Activated T-cell treated with anti-CD3 and anti-CD28 coated beads for 24 hours (primary cell): ENCODE measurements around the gene COLGALT1.
A peak's percentile ranks its signal among the peaks of the same experiment; 100 is the strongest.
"Not testable (repeated sequence)": the region's sequence is repeated elsewhere in the genome, so short reads cannot be mapped to it uniquely, and the experiment has no call there.

Source experiments
- DNase-seq: peaks from one replicate; pipeline ENCODE4 v3.0.0-alpha.2; 2020; ENCODE audit warnings: low read depth

Gene COLGALT1

GRCh38 chr19:17555480-17555928 is at the start of gene COLGALT1:
TSS of gene COLGALT1 (plus strand) at chr19:17555649. CDS start at chr19:17555714, 65 bp downstream.
- peak; percentile 97 for DNase-seq

DNA sequence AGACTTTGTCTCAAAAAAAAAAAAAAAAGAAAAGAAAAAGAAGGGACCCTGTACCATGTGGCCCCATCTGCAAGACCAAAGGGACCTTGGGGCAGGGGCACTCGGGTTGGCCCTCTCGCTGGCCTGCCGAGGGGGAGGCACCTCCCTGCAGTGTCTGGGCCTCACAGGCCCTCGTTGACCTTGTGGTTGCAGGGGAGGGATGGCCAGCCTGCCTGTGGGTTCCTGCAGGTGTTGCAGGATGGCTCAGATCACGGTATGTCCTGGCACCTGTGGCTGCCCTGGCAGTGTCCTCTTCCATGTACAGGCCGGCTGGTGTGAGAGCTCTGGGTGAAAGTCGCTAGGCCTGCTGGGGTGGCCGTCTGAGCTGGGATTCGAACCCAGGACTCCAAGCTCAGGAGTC is 48.7 kb upstream of the COLGALT1 start:
- DNase-seq = no peak

DNA sequence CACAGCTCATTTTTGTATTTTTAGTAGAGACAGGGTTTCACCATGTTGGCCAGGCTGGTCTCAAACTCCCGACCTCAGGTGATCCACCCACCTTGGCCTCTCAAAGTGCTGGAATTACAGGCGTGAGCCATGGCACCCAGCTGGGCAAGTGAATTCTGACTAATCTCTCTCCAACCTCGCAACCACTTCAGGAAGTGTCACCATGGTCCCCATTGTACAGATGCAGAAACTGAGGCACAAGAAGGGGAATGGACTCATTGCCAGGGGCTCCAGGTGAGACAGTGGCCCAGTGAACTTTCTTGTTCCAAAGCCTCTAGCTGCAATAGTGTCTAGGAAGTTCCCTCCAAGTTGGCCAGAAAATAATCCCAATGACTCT is 46.9 kb upstream of the COLGALT1 start:
- DNase-seq = not testable (repeated sequence)

GRCh38 chr19:17510220-17510993 is 45.0 kb upstream of the COLGALT1 start:
- no peak for DNase-seq

DNA sequence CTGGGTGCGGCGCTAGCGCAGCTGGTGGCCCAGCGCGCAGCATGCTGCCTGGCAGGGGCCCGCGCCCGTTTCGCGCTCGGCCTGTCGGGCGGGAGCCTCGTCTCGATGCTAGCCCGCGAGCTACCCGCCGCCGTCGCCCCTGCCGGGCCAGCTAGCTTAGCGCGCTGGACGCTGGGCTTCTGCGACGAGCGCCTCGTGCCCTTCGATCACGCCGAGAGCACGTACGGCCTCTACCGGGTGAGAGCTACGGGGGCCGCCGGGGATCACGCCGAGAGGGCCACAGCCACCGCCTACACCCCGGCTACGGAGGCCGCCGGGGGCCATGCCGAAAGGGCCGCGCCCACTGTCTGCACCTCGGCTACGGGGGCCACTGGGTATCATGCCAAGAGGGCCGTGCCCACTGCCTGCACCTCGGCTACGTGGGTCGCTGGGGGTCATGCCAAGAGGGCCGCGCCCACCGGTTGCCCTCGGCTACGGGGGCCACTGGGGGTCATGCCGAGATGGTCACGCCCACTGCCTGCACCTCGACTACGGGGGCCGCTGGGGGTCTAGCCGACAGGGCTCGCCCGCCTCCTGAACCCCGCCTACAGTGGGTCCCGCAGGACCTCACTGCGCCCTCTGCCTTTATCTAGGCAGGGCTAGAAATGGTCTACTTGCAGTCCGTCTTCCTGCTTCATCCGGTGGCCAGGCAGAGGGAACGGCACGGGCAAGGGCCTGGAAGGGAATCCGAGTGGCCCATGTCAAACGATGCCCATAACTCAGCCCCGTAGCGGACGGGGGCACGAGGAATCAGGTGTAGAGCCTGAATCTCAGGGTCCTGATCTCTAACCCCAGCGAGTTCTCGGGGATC is 43.5 kb upstream of the COLGALT1 start:
- peak; percentile 78 for DNase-seq

DNA sequence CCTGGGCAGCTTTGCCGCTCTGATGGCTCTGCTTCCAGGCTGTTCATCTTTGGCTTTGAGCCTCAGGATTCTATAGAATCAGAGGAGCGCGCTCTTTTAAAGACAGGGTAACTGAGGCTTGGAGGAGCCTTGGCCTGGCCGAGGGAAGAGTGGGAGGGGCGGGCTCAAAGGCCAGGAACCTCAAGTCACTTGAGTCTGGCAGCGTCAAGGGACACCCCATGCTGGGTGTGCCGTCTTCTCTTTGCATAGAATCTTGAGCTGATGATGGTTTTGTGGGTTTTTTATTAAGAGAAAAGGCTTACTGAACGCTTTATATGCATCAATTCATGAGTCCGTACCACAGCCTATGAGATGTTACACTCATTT is 42.9 kb upstream of the COLGALT1 start:
- DNase-seq = no peak

DNA sequence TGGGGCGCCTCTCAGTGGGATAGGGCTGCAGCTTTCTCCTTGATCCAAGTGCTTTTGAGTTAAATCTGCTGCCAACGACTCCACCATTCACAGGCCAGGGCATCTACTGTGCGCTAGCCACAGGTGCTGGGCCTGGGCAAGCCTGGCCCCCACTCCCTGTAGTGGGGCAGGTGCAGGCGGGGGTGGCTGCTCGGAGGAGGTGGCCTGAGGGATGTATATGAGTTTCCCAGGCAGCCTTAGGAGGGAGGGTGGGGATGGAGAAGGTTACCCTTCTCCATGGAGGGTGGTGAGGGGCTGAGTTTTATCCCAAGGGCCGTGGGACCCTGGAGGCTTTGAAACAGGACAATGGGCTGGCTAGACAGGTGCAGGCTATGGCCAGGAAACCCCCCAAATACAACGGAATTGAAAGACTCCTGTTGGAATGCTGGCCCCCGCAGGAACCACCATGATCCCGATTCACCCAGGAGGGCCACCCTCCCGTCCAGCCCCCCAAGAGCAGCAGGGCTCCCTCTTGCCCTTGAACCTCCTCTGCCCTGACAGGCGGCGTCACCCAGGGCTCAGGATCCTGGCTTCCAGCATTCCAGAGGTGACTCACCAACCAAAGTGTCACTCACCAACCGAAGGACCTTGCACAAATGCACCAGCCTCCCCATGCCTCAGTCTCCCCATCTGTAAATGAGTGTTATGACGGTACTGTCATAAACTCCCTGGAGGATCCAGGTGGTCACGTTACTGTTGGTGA is 39.9 kb upstream of the COLGALT1 start:
- DNase-seq = no peak

- no peak for DNase-seq
These were observed 37.6 kb upstream of the COLGALT1 start for GRCh38 chr19:17517898-17518297.

DNA sequence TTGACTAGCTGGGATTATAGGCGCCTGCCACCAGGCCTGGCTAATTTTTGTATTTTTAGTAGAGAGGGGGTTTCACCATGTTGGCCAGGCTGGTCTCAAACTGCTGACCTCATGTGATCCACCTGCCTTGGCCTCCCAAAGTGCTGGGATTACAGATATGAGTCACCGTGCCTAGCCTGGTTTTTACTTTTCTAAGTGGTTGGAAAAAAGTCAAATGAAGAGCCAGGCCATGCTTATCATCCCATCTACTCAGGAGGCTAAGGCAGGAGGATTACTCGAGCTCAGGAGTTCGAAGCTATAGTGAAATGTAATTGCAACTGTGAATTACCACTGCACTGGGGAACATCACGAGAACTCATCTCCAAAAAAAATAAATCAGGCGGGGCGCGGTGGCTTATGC is 36.8 kb upstream of the COLGALT1 start:
- not testable (repeated sequence) for DNase-seq

DNA sequence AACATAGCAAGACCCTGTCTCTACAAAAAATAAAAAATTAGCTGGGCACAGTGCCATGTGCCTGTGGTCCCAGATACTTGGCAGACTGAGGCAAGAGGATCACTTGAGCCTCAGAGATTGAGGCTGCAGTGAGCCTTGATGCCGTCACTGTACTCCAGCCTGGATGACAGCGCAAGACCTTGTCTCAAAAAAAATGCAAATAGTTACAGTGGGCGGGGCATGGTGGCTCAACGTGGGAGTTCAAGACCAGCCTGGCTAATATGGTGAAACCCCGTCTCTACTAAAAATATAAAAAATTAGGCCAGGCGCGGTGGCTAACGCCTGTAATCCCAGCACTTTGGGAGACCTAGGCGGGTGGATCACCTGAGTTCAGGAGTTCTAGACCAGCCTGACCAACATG is 35.5 kb upstream of the COLGALT1 start:
- DNase-seq = no peak

- DNase-seq = no peak
These were observed 34.6 kb upstream of the COLGALT1 start for GRCh38 chr19:17520865-17521264.

DNA sequence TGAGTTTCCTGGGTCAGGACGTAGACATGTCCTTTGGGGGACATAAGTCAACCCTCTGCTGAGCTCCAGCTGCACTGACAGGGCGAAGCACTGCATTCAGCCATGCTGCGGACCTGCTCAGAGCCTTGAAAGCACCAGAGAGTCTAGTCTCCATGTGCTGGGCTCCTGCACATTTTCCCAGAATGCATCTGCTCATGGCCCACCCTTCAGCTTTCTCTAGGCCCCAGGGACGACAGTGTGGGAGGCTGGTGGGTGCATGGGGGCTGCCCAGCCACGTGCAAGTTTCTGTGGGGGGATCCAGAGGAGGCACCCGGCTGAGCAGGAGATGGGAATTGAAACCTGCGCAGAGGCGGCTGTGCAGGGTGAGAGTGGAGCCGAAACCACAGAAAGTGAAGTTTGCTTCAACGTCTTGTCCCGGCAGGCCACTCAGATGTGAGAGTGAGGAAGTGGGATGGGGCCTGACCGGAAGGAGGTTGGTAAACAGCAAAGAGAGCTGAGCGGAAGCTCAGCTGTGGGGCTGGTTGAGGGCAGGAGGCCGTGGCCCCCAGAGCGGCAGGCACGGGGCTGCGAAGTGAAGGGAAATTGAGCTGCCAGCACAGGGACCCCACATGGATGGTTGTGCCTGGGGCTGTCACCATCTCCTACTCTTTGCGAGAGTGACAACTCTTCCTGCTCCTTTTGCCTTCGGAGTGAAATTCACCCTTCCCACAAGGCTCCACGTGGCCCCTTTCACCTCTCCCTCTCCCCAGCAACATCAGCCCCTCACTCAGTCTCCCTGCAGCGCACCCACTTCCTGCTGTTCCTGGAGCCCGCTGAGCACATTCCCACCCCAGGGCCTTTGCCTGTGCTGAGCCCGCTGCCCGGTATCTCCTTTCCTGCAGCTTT is 32.2 kb upstream of the COLGALT1 start:
- DNase-seq = peak; percentile 41

GRCh38 chr19:17524651-17525050 is 30.8 kb upstream of the COLGALT1 start:
- no peak for DNase-seq

- no peak for DNase-seq
These were observed 30.3 kb upstream of the COLGALT1 start for GRCh38 chr19:17525141-17525540.

GRCh38 chr19:17526922-17527321 is 28.5 kb upstream of the COLGALT1 start:
- DNase-seq = no peak

DNA sequence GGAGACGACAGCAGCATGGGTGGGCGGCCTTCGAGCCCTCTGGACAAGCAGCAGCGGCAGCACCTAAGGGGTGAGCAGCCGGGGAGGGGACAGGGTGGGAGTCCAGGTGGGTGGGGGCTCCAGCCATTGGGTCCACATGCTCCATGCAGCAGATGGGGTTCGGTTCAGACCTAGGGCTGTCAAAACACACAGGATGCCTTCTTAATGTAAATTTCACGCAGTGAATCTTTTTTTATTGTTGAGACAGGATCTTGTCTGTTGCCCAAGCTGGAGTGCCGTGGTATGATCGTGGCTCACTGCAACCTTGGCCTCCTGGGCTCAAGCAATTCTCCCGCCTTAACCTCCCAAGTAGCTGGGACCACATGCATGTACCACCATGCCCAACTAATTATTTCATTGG is 28.1 kb upstream of the COLGALT1 start:
- DNase-seq = no peak

GRCh38 chr19:17528610-17529009 is 26.8 kb upstream of the COLGALT1 start:
- DNase-seq = no peak

DNA sequence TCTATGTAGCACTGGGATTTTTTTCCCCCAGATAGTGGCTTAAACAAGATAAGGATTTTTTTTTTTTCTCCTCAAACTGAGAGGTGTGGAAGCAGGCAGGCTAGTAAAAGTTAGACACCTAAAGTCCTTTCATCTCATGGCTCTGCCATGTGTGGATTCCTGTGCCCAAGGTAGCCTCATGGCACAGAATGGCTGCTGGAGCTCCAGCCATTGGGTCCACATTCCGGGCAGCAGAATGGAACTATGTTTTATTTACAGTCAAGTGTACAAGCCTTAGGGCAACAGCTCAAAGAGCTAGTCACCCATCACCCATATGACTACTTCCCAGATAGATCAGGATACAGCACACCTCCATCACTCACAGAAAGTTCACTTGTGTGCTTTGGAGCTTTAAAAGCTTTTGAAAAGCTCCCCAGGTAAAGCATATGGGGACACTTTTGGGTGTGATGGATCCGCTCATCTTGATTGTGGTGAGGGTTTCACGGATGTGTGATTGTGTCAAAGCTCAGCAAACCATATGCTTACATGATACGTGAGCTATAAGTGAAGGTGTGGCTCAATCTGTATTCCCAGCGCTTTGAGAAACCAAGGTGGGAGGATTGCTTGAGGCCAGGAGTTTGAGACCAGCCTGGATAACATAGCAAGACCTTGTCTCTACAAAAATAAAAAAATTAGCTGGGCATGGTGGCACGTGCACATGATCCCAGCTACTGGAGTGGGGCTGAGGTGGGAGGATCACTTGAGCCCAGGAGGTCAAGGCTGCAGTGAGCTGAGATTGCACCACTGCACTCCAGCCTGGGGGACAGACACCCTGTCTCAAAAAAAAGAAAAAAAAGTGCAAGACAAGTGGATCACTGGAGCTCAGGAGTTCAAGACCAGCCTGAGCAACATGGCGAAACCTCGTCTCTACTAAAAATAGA is 25.9 kb upstream of the COLGALT1 start:
- DNase-seq = no peak

- no peak for DNase-seq
These were observed 24.9 kb upstream of the COLGALT1 start for GRCh38 chr19:17530586-17530985.

DNA sequence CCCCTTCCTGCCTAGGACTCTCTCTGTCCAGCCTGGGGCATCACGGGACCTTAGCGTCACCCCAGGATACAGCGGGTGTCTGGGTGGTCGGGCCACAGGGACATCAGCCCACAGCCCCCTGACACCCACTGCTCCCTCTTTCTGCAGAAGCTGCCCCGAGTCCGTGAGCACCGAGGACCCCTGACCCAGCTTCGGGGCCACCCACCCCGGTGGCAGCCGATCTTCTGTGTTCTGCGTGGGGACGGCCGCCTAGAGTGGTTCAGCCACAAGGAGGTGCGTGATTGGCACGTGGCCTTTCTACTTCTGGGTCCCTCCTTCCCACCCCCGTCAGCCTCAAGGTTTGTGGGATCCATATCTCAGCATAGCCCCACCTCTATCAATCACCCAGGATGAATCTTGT is 23.3 kb upstream of the COLGALT1 start:
- DNase-seq = no peak
